H9 (cell line): ENCODE results near the gene NCOR1. TPM values are rescaled to one million over a fixed set of nuclear protein-coding genes. Genes with fewer than 3 reads are reported as not detected.
A peak's percentile ranks its signal among the peaks of the same experiment; 100 is the strongest.
"Not testable (repeated sequence)": the region's sequence is repeated elsewhere in the genome, so short reads cannot be mapped to it uniquely, and the experiment has no call there.

Source experiments
- DNase-seq: peaks from one replicate; pipeline ENCODE4 v3.0.0-alpha.2; 2017
- H2AFZ ChIP-seq: one replicate; pipeline ENCODE4 v1.6.1; 2013; ENCODE audit warnings: mild to moderate bottlenecking, low read length, control low read depth, moderate library complexity
- H2AK5ac ChIP-seq: 2 replicates; pipeline ENCODE4 v1.6.1; 2013; ENCODE audit warnings: low read length, control low read depth, mixed read lengths; ENCODE audit not compliant: insufficient read length
- H2BK120ac ChIP-seq: one replicate; pipeline ENCODE4 v1.6.1; 2013; ENCODE audit warnings: low read depth, mild to moderate bottlenecking, low read length, control low read depth, inconsistent platforms; ENCODE audit not compliant: poor library complexity, severe bottlenecking
- H2BK12ac ChIP-seq: 2 replicates; pipeline ENCODE4 v1.6.1; 2013; ENCODE audit warnings: low read length, control low read depth, mixed read lengths, low read depth; ENCODE audit not compliant: insufficient read length
- H2BK15ac ChIP-seq: 2 replicates; pipeline ENCODE4 v1.6.1; 2013; ENCODE audit warnings: low read depth, low read length, control low read depth
- H2BK20ac ChIP-seq: one replicate; pipeline ENCODE4 v1.6.1; 2013; ENCODE audit warnings: low read depth, mild to moderate bottlenecking, low read length, control low read depth, inconsistent platforms; ENCODE audit not compliant: poor library complexity, severe bottlenecking
- H2BK5ac ChIP-seq: 2 replicates; pipeline ENCODE4 v1.6.1; 2013; ENCODE audit warnings: low read length, control low read depth, mixed read lengths; ENCODE audit not compliant: insufficient read length
- H3K14ac ChIP-seq: 2 replicates; pipeline ENCODE4 v1.6.1; 2013; ENCODE audit warnings: low read length, control low read depth; ENCODE audit not compliant: insufficient read depth
- H3K18ac ChIP-seq: 2 replicates; pipeline ENCODE4 v1.6.1; 2013; ENCODE audit warnings: low read depth, mild to moderate bottlenecking, mixed read lengths, low read length, control low read depth; ENCODE audit not compliant: insufficient read length
- H3K23ac ChIP-seq: 2 replicates; pipeline ENCODE4 v1.6.1; 2013; ENCODE audit warnings: low read length, control low read depth, mixed read lengths, low read depth; ENCODE audit not compliant: insufficient read length
- H3K23me2 ChIP-seq: 2 replicates; pipeline ENCODE4 v1.6.1; 2013; ENCODE audit warnings: low read depth, mild to moderate bottlenecking, mixed read lengths, low read length, control low read depth; ENCODE audit not compliant: insufficient read length, poor library complexity, severe bottlenecking
- H3K27ac ChIP-seq: 2 replicates; pipeline ENCODE4 v1.5.1; 2013; ENCODE audit warnings: low read length, control low read depth, mixed read lengths, low read depth; ENCODE audit not compliant: insufficient read length
- H3K27me3 ChIP-seq: 2 replicates; pipeline ENCODE4 v1.6.1; 2013; ENCODE audit warnings: low read length, control low read depth, inconsistent platforms; ENCODE audit not compliant: insufficient read depth
- H3K4ac ChIP-seq: 2 replicates; pipeline ENCODE4 v1.6.1; 2013; ENCODE audit warnings: low read depth, mild to moderate bottlenecking, control low read depth, inconsistent platforms, low read length, moderate library complexity
- H3K4me1 ChIP-seq: 2 replicates; pipeline ENCODE4 v1.6.1; 2013; ENCODE audit warnings: low read length, control low read depth, inconsistent platforms; ENCODE audit not compliant: insufficient read depth
- H3K4me2 ChIP-seq: 2 replicates; pipeline ENCODE4 v1.6.1; 2013; ENCODE audit warnings: low read length, control low read depth, mixed read lengths; ENCODE audit not compliant: insufficient read length, insufficient read depth
- H3K56ac ChIP-seq: 2 replicates; pipeline ENCODE4 v1.6.1; 2013; ENCODE audit warnings: low read depth, mild to moderate bottlenecking, mixed read lengths, low read length, control low read depth; ENCODE audit not compliant: insufficient read length
- H3K79me1 ChIP-seq: 2 replicates; pipeline ENCODE4 v1.6.1; 2013; ENCODE audit warnings: low read depth, mild to moderate bottlenecking, moderate library complexity, low read length, control low read depth, inconsistent platforms; ENCODE audit not compliant: insufficient read depth, poor library complexity, severe bottlenecking
- H3K79me2 ChIP-seq: 2 replicates; pipeline ENCODE4 v1.6.1; 2013; ENCODE audit warnings: low read length, control low read depth, inconsistent platforms; ENCODE audit not compliant: insufficient read depth
- H3K9ac ChIP-seq: 2 replicates; pipeline ENCODE4 v1.6.1; 2013; ENCODE audit warnings: low read length, control low read depth, mixed read lengths; ENCODE audit not compliant: insufficient read length; ENCODE audit errors: extremely low read depth
- H3K9me3 ChIP-seq: one replicate; pipeline ENCODE4 v1.6.1; 2013; ENCODE audit warnings: low read depth, low read length, inconsistent platforms; ENCODE audit not compliant: control insufficient read depth
- H3T11ph ChIP-seq: one replicate; pipeline ENCODE4 v1.6.1; 2013; ENCODE audit warnings: mild to moderate bottlenecking, low read length, control low read depth, inconsistent platforms
- H4K20me1 ChIP-seq: one replicate; pipeline ENCODE4 v1.6.1; 2013; ENCODE audit not compliant: control insufficient read depth, insufficient read length, insufficient read depth
- H4K5ac ChIP-seq: 2 replicates; pipeline ENCODE4 v1.6.1; 2013; ENCODE audit warnings: low read depth, mild to moderate bottlenecking, mixed read lengths, low read length, control low read depth; ENCODE audit not compliant: insufficient read length
- H4K8ac ChIP-seq: replicated peaks from 2 replicates; pipeline ENCODE4 v1.6.1; 2013; ENCODE audit warnings: low read length, control low read depth, mixed read lengths, low read depth; ENCODE audit not compliant: insufficient read length
- H4K91ac ChIP-seq: 2 replicates; pipeline ENCODE4 v1.6.1; 2013; ENCODE audit warnings: low read depth, mild to moderate bottlenecking, moderate library complexity, mixed read lengths, low read length, control low read depth; ENCODE audit not compliant: insufficient read length
- H3K27ac Mint-ChIP-seq, 3 experiments: 2 replicates in 2 of 3; 3 replicates in 1 of 3; pipeline ENCODE4 v1.8.0; 2020 to 2021; ENCODE audit warnings: mixed read lengths in 3 of 3, mild to moderate bottlenecking in 1 of 3, moderate library complexity in 1 of 3
- H3K27me3 Mint-ChIP-seq: 2 replicates; pipeline ENCODE4 v1.8.0; 2021; ENCODE audit warnings: low read depth, mild to moderate bottlenecking, moderate library complexity, mixed read lengths
- H3K36me3 Mint-ChIP-seq, 3 experiments: 2 replicates in 2 of 3; 3 replicates in 1 of 3; pipeline ENCODE4 v1.8.0; 2020 to 2021; ENCODE audit warnings: low read depth in 3 of 3, mixed read lengths in 3 of 3; ENCODE audit not compliant: insufficient read depth in 1 of 3
- H3K4me1 Mint-ChIP-seq, 2 experiments: 2 replicates each; pipeline ENCODE4 v1.8.0; 2020; ENCODE audit warnings: mixed read lengths in 2 of 2
- H3K4me3 Mint-ChIP-seq, 2 experiments: 2 replicates in 1 of 2; 3 replicates in 1 of 2; pipeline ENCODE4 v1.8.0; 2020 to 2021; ENCODE audit warnings: mild to moderate bottlenecking in 2 of 2, mixed read lengths in 2 of 2, moderate library complexity in 1 of 2
- H3K9me3 Mint-ChIP-seq, 2 experiments: 2 replicates in 1 of 2; 3 replicates in 1 of 2; pipeline ENCODE4 v1.8.0; 2020; ENCODE audit warnings: mild to moderate bottlenecking in 2 of 2, mixed read lengths in 2 of 2, moderate library complexity in 1 of 2
- WGBS: extraction: QIAGEN DNeasy Blood & Tissue Kit; methylation state at CpG from one replicate; pipeline ENCODE4 v1.1.7; 2013; ENCODE audit warnings: missing lambda C conversion rate, low lambda C conversion rate, mixed read lengths; ENCODE audit not compliant: insufficient read length; ENCODE audit errors: extremely low coverage; 5-methylcytosine and 5-hydroxymethylcytosine counted together
- total RNA-seq: library from RNA; stranded (reverse); gene quantifications from 2 replicates; pipeline ENCODE4 v1.2.1, GENCODE V29; 2021
- TF ChIP-seq, protein P1 (sequence below): fragments of 200-600 bp; sonication (generic); conservative IDR thresholded peaks from 3 replicates; pipeline ENCODE4 v1.8.0; 2021; ENCODE audit warnings: antibody characterized with exemption, mild to moderate bottlenecking

The NCOR1 gene
- total RNA-seq, 1 experiment from 2014 or later: 119 TPM

DNA sequence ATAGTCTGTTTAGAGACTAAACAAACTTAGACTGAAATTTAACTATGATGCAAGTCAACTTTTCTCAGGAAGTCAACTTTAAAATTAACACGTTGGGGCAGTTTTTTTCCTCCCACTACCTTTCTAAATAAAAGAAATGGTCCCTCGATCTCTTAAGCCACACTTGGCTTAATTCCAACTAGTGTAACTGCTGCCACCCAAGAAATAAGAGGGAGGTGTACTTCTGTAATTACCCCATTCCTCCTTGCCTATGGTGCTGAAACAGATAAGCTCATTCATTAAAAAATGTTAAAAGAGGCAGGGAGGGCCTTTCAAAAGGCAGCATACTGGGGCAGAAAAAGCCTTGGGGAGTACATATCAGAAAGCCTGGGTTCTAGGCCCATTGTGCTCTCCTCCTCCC is 59.8 kb downstream of the NCOR1 start:
- peaks cover 22 to 53% (median 49%) of the 10 kb centered on the region in 3 experiments for H3K36me3 Mint-ChIP-seq
- Histone ChIP-seq H3K4ac (no peak overlapping the region), H3K4me2 (no peak overlapping the region), H3K4me1 (no peaks in the 10 kb centered on the region), H2AFZ (no peak overlapping the region), H3K27me3 (no peaks in the 10 kb centered on the region), H3K18ac (no peak overlapping the region), H2BK120ac (no peak overlapping the region), H3K14ac (no peak overlapping the region), H2BK5ac (no peak overlapping the region), H4K8ac (no peak overlapping the region), H3K79me1 (peaks cover 1% of the 10 kb centered on the region), H3K9me3 (no peaks in the 10 kb centered on the region), H3T11ph (no peak overlapping the region), H4K5ac (no peak overlapping the region), H2AK5ac (no peak overlapping the region), H3K23ac (no peak overlapping the region), H3K23me2 (no peaks in the 10 kb centered on the region), H3K56ac (no peak overlapping the region), H4K91ac (no peak overlapping the region), H2BK12ac (no peak overlapping the region), H4K20me1 (no peaks in the 10 kb centered on the region), H3K79me2 (no peaks in the 10 kb centered on the region), H3K27ac (no peak overlapping the region), H3K9ac (no peak overlapping the region), H2BK20ac (no peak overlapping the region), H2BK15ac (no peak overlapping the region)
- TF ChIP-seq, protein P1, sequence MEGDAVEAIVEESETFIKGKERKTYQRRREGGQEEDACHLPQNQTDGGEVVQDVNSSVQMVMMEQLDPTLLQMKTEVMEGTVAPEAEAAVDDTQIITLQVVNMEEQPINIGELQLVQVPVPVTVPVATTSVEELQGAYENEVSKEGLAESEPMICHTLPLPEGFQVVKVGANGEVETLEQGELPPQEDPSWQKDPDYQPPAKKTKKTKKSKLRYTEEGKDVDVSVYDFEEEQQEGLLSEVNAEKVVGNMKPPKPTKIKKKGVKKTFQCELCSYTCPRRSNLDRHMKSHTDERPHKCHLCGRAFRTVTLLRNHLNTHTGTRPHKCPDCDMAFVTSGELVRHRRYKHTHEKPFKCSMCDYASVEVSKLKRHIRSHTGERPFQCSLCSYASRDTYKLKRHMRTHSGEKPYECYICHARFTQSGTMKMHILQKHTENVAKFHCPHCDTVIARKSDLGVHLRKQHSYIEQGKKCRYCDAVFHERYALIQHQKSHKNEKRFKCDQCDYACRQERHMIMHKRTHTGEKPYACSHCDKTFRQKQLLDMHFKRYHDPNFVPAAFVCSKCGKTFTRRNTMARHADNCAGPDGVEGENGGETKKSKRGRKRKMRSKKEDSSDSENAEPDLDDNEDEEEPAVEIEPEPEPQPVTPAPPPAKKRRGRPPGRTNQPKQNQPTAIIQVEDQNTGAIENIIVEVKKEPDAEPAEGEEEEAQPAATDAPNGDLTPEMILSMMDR: no peak
- no peak for DNase-seq
- WGBS: no CpG with 5 or more reads among the region's 2 CpGs
- H3K4me3 Mint-ChIP-seq: no peak overlapping the region
- no peaks in the 10 kb centered on the region for H3K4me1 Mint-ChIP-seq
- H3K27ac Mint-ChIP-seq: peak overlapping the region in 1 of 3 experiments; percentile 53; a peak in 2 of 7 replicates
- no peaks in the 10 kb centered on the region for H3K27me3 Mint-ChIP-seq
- H3K9me3 Mint-ChIP-seq: no peaks in the 10 kb centered on the region

DNA sequence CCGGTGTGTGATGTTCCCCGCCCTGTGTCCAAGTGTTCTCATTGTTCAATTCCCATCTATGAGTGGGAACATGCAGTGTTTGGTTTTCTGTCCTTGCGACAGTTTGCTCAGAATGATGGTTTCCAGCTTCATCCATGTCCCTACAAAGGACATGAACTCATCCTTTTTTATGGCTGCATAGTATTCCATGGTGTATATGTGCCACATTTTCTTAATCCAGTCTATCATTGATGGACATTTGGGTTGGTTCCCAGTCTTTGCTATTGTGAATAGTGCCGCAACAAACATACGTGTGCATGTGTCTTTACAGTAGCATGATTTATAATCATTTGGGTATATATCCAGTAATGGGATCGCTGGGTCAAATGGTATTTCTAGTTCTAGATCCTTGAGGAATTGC is 63.0 kb downstream of the NCOR1 start:
- not testable (repeated sequence) for H3K4me2 ChIP-seq, H3K18ac ChIP-seq, H2AFZ ChIP-seq, H2BK20ac ChIP-seq, H4K8ac ChIP-seq, H3K4me3 Mint-ChIP-seq, H4K5ac ChIP-seq, H3K56ac ChIP-seq, H2BK15ac ChIP-seq, H3K23me2 ChIP-seq, H3K23ac ChIP-seq, H3K4me1 ChIP-seq, H4K91ac ChIP-seq, H3K4me1 Mint-ChIP-seq, H3K27ac ChIP-seq, H3K27ac Mint-ChIP-seq, H3K9me3 ChIP-seq, DNase-seq, H4K20me1 ChIP-seq, H2AK5ac ChIP-seq, H3T11ph ChIP-seq, H3K27me3 Mint-ChIP-seq, H3K4ac ChIP-seq, H3K79me1 ChIP-seq, H2BK5ac ChIP-seq, H3K9ac ChIP-seq, H3K27me3 ChIP-seq, H3K9me3 Mint-ChIP-seq, H3K14ac ChIP-seq, H3K79me2 ChIP-seq, H2BK120ac ChIP-seq, H2BK12ac ChIP-seq
- WGBS: no CpG with 5 or more reads among the region's 6 CpGs
- H3K36me3 Mint-ChIP-seq: peaks cover 27 to 62% (median 51%) of the 10 kb centered on the region in 3 experiments
